ENCODE measurements around the gene DENND5A.
"Not testable (repeated sequence)": the region's sequence is repeated elsewhere in the genome, so short reads cannot be mapped to it uniquely, and the experiment has no call there.

Gene DENND5A

GRCh38 chr11:9264316-9265210, 587 bp downstream of the DENND5A start:
- DNase-seq: peak; percentile 81 to 82

DNA sequence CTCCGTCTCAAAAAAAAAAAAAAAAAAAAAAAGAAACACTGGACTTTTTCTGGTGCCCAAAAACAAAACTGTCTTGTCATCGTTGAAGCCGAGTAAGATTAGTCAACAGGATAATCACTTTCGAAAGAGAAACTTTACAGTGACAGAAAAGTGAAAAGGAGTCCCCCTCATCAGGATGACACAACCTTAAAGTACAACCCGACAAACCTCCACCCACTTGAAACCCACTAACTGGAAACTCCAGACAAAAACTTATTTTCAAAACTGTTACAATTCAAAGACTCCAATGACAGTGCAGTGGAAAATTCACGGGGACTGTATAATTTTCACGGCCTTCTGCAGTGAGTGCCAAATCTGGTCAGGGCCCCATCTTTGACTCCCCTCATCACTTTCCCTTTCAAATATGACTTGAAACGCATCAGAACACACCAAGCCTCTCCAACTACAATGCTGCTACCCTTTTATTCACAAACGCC, 1.3 kb downstream of the DENND5A start:
- DNase-seq: peak; percentile 76 to 82

- not testable (repeated sequence) for DNase-seq
Observed at GRCh38 chr11:9260838-9261146, 4.4 kb downstream of the DENND5A start.

GRCh38 chr11:9259981-9260837, 4.9 kb downstream of the DENND5A start:
- DNase-seq: peak; percentile 3 to 17

- DNase-seq: not testable (repeated sequence)
Observed at GRCh38 chr11:9258279-9258678, 6.9 kb downstream of the DENND5A start.

GRCh38 chr11:9254416-9254815, 10.7 kb downstream of the DENND5A start:
- DNase-seq: no peak

GRCh38 chr11:9253086-9253485, 12.1 kb downstream of the DENND5A start:
- DNase-seq: no peak

- no peak for DNase-seq
Observed at GRCh38 chr11:9251311-9251710, 13.8 kb downstream of the DENND5A start.

DNA sequence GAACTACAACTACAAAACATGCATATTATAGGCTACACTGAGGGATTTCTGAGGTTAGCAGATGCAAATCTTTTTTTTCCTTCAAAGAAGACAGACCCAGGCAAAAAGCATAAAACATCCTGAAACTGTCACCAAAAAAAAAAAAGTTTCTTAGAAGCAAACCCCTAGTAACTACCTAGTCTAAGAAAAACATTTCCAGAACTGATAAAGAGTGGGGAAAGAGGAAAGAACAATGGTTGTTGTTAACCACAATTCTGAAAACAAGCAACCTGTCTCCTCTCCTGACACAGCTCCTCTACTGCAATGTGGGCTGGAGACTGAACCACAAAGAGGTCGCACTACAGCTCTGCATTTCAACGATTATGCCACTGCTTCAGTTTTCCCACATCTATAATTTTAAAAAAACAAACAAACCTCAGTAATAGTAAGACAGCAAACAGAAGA, 15.0 kb downstream of the DENND5A start:
- peak in 1 of 2 experiments; percentile 18 for DNase-seq

DNA sequence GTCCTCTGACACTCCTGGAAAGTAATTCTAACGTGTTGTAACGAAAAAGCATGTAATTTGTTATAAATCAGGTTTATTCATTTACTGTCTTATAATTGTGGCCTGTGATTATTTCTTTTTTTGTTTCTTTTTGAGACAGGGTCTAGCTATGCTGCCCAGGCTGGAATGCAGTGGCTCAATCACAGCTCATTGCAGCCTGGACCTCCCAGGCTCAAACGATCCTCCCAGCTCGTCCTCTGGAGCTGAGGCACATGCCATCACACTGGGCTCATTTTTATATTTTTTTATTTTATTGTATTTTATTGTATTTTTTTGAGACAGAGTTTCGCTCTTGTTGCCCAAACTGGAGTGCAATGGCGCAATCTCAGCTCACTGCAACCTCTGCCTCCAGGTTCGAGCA, 15.9 kb downstream of the DENND5A start:
- DNase-seq: no peak

- DNase-seq: no peak
Observed at GRCh38 chr11:9247863-9248262, 17.3 kb downstream of the DENND5A start.

GRCh38 chr11:9236242-9236641, 28.9 kb downstream of the DENND5A start:
- DNase-seq: not testable (repeated sequence)

DNA sequence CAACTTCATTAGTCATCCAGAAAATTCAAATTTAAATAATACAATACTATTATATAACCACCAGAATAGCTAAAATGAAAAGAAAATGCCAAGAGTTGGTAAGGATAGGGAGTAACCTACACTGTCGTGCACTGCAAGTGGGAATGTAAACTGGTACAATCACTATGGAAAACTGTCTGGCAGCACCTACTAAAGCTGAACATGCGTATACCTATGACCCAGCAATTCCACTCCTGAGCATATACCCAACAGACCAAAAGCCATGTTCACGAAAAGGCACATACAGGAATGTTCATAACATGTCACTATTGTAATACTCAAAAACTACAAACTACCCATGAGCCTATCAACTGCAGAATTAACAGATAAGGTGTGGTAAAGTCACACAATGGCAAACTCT, 32.7 kb downstream of the DENND5A start:
- DNase-seq: no peak

DNA sequence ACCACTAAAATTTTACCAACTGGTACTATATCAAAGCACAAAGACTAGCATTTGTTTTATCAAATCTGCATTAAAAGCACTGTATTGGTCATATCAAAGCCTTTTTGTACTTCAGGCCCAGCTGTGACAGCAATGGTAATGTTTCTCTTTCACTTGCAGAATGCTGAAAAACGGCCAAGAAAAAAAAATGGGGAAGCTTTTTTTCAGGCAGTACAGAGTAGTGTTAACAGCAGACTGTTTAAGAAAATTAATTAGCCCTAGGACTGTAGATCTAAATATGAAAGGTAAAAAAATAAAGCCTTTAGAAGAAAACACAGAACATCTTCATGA, 33.3 kb downstream of the DENND5A start:
- DNase-seq: peak; percentile 63 to 73

DNA sequence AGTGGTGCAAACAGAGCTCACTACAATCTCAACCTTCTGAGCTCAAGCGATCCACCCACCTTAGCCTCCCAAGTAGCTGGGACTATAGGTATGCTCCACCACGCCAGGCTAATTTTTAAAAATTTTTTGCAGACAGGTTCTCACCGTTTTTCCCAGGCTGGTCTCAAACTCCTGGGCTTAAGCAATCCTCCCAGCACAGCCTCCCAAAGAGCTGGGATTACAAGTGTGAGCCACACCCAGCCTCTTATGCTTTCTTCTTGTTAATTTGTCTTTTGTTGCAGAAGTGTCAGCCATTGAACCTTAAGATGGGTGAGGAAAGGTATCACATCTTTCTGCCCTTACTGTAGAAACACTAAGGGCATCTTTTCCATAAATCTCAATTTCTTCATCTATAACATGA, 34.9 kb downstream of the DENND5A start:
- no peak for DNase-seq

GRCh38 chr11:9228091-9228490, 37.1 kb downstream of the DENND5A start:
- DNase-seq: no peak

DNA sequence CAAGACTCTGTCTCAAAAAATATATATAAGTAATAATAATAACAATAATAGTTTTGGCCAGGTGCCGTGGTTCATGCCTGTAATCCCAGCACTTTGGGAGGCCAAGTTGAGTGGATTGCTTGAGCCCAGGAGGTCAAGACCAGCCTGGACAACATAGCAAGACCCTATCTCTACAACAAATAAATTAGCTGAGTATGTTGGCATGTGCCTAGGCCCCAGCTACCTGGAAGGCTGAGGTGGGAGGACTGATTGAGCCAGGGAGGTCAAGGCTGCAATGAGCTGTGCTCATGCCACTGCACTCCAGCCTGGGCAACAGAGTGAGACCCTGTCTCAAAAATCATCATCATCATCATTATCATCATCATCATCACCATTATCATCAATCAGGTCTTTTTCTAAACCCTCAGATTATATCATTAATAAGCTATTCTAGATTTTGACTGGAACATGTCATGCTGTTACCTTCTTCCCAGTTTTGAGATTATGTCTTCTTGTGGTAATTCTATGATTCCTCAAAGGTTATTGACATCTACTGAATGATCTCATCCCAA, 39.3 kb downstream of the DENND5A start:
- no peak for DNase-seq

DNA sequence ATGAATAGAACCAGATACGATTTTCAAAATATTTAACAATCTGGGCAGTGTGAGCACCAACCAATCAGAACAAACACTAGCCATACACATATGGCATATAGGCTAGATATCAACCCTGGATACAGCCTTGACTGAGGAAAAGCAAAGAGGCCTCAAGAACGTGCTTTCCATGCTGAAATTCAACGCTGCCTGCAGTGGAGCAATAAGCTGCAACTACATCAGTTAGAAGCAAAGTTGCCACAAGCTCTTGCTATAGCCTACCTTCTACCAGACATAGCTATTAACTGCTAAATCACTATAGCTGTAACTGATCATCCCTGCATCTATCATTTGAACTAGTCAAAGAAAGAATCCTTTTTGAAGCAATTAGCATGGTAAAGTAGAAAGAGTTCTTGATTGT, 42.5 kb downstream of the DENND5A start:
- no peak for DNase-seq

DNA sequence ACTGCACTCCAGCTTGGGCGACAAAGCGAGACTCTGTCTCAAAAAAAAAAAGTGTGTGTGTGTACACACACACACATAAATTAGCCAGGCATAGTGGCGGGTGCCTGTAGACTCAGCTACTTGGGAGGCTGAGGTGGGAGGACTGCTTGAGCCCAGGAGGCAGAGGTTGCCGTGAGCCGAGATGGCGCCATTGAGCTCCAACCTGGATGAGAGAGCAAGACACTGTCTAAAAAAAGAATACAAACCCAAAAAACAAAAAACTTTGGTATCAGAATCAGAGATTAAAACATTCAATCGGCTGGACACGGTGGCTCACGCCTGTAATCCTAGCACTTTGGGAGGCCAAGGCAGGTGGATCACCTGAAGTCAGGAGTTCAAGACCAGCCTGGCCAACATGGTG, 44.3 kb downstream of the DENND5A start:
- not testable (repeated sequence) for DNase-seq

GRCh38 chr11:9219572-9219971, 45.6 kb downstream of the DENND5A start:
- peak; percentile 30 to 42 for DNase-seq

DNA sequence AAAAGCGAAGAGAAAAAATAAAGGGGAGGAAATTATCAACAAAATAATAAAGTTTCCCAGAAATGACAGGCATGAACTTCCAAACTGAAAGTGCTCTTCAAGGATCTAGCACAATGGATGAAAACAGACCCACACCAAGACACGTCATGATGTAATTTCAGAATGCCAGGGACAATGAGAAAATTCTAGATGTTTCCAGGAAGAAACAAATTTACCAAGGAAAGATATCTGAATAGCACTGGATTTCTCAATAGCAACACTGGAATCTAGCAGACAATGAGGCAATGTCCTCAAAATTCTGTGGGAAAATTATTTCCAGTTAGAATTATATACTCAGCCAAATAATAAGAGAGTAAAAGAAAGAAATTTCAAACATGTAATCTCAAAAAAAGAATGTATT, 46.0 kb downstream of the DENND5A start:
- DNase-seq: no peak

DNA sequence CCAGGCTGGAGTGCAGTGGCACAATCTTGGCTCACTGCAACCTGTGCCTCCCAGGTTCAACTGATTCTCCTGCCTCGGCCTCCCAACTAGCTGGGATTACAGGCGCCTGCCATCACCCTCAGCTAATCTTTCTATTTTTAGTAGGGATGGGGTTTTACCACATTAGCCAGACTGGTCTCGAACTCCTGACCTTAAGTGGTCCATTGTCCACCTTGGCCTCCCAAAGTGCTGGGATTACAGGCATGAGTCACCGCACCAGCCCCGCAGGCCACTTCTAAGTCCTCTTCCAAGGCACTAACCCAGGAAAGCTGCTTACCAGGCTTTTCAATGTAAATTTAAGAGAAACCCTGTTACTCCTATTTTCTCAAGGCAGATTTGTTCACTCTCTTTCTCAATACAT, 50.4 kb downstream of the DENND5A start:
- DNase-seq: no peak

DNA sequence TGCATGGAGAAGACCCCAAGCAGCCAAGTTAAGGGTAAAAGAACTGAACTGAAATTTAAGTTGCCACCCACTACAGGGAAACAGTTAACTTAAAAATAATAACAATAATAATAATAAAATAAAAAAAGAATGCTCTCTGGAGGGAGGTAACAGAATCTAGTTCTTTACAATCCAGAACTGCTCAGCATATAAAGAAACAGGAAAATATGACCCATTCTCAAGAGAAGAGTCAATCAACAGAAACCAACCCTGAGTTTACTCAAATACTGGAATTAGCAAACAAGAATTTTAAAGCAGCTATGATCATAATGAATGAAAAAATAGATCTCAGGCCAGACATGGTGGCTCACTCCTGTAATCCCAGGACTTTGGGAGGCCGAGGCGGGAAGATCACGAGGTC, 53.8 kb downstream of the DENND5A start:
- DNase-seq: no peak

DNA sequence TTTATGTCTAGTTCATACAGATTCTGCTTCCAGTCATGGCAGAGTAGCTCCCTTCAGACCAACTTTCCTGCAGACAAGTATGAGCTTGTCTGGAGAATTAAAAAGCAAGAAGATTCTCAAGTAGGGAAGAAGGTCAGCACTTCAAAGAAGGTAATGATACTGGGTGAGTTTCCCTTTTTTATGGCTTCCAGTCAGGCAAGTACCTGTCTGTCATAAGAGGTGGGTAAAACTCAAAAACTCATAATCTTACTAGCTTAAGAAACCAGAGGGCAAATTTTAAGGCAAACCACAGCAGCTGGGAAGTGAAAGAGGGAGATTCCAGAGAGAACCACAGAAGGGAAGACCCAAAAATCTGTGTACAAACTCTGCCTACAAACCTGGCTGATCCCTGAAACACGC, 54.2 kb downstream of the DENND5A start:
- no peak for DNase-seq
